AG04450 (cell line): ENCODE measurements around the gene SHTN1. TPM values are rescaled to one million over a fixed set of nuclear protein-coding genes. Genes with fewer than 3 reads are reported as not detected.

Source experiments
- CTCF ChIA-PET: fragments of 300-600, 350-600 bp; formaldehyde crosslinking; extraction: SDS; loops from one replicate; lab custom pipeline; 2022; ENCODE audit warnings: antibody characterized with exemption, inconsistent platforms; lab: Charles Lee
- POLR2A ChIA-PET: fragments of 350-600 bp; formaldehyde crosslinking; extraction: SDS; loops from one replicate; lab custom pipeline; 2021; ENCODE audit warnings: antibody characterized with exemption, inconsistent platforms; lab: Yijun Ruan, JAX
- DNase-seq: peaks from one replicate; pipeline ENCODE4 v3.0.0-alpha.2; 2011; ENCODE audit warnings: low read depth, low spot score
- H3K27ac ChIP-seq: one replicate; pipeline ENCODE4 v1.5.1; 2012; ENCODE audit warnings: low read depth, low read length, control low read depth
- H3K27me3 ChIP-seq: one replicate; pipeline ENCODE4 v1.6.0; 2012; ENCODE audit warnings: low read length; ENCODE audit not compliant: control insufficient read depth, insufficient read depth
- H3K4me3 ChIP-seq: 2 replicates; pipeline ENCODE4 v1.5.1; 2011; ENCODE audit warnings: mild to moderate bottlenecking, low read depth, low read length, control low read depth
- H3K9me3 ChIP-seq: 2 replicates; pipeline ENCODE4 v1.5.1; 2012; ENCODE audit warnings: low read length; ENCODE audit not compliant: control insufficient read depth, insufficient read depth
- CTCF ChIP-seq: IDR thresholded peaks from 2 replicates; pipeline ENCODE4 v1.5.1; 2011; ENCODE audit warnings: low read depth, low read length, control low read depth, inconsistent platforms
- polyA plus RNA-seq: library from polyadenylated mRNA; depleted of rRNA; stranded (reverse); fragments of >200 nt; gene quantifications from 2 replicates; pipeline ENCODE4 v1.2.3, GENCODE V29; 2011

Gene SHTN1
- polyA plus RNA-seq, 1 experiment = 9.9 TPM

- no peak for DNase-seq
- no peak overlapping the region for H3K27ac ChIP-seq
- no peak overlapping the region for H3K4me3 ChIP-seq
- no peaks in the 10 kb centered on the region for H3K9me3 ChIP-seq
- no peak for TF ChIP-seq CTCF
- POLR2A ChIA-PET = no interaction called here
- CTCF ChIA-PET = no interaction called here
- no peaks in the 10 kb centered on the region for H3K27me3 ChIP-seq
Measured at GRCh38 chr10:117002206-117002605, 2.8 kb downstream of the SHTN1 start.

GRCh38 chr10:117001144-117001543 lies 3.8 kb downstream of the SHTN1 start:
- H3K9me3 ChIP-seq = no peaks in the 10 kb centered on the region
- ChIA-PET CTCF (interaction anchor here (0.7 kb wide), 1 partner anchor 13 kb away, joined by 3 read pairs; no protein-coding TSS in a partner anchor), POLR2A (no interaction called here)
- H3K27ac ChIP-seq = no peak overlapping the region
- no peak for TF ChIP-seq CTCF
- no peak overlapping the region for H3K4me3 ChIP-seq
- H3K27me3 ChIP-seq = no peaks in the 10 kb centered on the region
- no peak for DNase-seq

GRCh38 chr10:117000580-117000979 lies 4.4 kb downstream of the SHTN1 start:
- CTCF ChIA-PET = interaction anchor here (0.7 kb wide), 1 partner anchor 12 kb away, joined by 3 read pairs; no protein-coding TSS in a partner anchor
- TF ChIP-seq CTCF = 0 out of 2 replicates have a peak, but pooled peaks have one; percentile 9
- Histone ChIP-seq H3K9me3 (no peaks in the 10 kb centered on the region), H3K4me3 (no peak overlapping the region), H3K27ac (no peak overlapping the region), H3K27me3 (no peaks in the 10 kb centered on the region)
- DNase-seq = no peak
- POLR2A ChIA-PET = no interaction called here

- no peak for TF ChIP-seq CTCF
- DNase-seq = no peak
- Histone ChIP-seq H3K27me3 (no peaks in the 10 kb centered on the region), H3K9me3 (no peaks in the 10 kb centered on the region), H3K27ac (no peak overlapping the region), H3K4me3 (no peak overlapping the region)
- CTCF ChIA-PET = interaction anchor here (1.4 kb wide), 1 partner anchor 176 kb away, joined by 3 read pairs; no protein-coding TSS in a partner anchor
- POLR2A ChIA-PET = no interaction called here
Measured at GRCh38 chr10:116998172-116998571, 6.8 kb downstream of the SHTN1 start.

GRCh38 chr10:116997015-116997414 lies 8.0 kb downstream of the SHTN1 start:
- ChIA-PET POLR2A (no interaction called here), CTCF (no interaction called here)
- no peak for TF ChIP-seq CTCF
- Histone ChIP-seq H3K4me3 (no peak overlapping the region), H3K9me3 (no peaks in the 10 kb centered on the region), H3K27ac (no peak overlapping the region), H3K27me3 (no peaks in the 10 kb centered on the region)
- DNase-seq = no peak
